ENCODE measurements around the gene CDHR1.

DNA sequence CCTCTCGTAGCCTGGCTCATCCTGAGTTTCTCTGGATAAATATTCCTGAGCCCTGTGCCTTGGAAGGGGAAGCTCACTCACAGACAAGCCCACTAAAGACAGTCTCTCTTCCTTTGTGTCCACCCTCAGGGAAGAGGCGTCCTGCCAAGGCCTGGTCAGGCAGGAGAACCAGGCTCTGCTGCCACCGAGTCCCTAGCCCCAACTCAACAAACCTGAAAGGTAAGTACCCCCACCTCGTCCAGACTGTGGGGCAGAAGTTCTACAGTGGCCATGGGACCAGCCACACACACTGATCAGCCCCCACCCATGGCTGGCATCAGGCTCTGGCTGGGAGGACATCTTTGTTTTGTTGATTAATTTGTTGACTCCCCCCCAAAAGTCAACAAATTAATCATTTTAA lies 18.0 kb upstream of the CDHR1 start:
- TF ChIP-seq CTCF (conservative IDR thresholded peaks at IDR 0.05 in 1 of 2, IDR thresholded peaks at IDR 0.05 in 1 of 2; ENCODE audit: extremely low read depth in 1 of 2, insufficient read depth in 1 of 2, low read depth in 1 of 2, low read length in 2 of 2) (no peak), EZH2 (IDR thresholded peaks at IDR 0.05; ENCODE audit: borderline replicate concordance, low read length) (no peak)
